Uterus (tissue), 2 donors: ENCODE measurements around the gene CDYL.

Experiments used
- CTCF ChIP-seq, 4 experiments: fragments of 200-600 bp in 2 of 4; fragments of 450-650 bp in 2 of 4; sonication (generic) in 2 of 4; IDR thresholded peaks; one replicate each; pipeline ENCODE4 v1.5.1; 2016 to 2019; ENCODE audit warnings: antibody characterized with exemption in 4 of 4, mild to moderate bottlenecking in 2 of 4, moderate library complexity in 1 of 4
- POLR2A ChIP-seq, 2 donors: fragments of 450-650 bp; IDR thresholded peaks; one replicate each; pipeline ENCODE4 v1.6.1; 2016; ENCODE audit warnings: antibody characterized with exemption in 2 of 2, mild to moderate bottlenecking in 1 of 2, moderate library complexity in 1 of 2

- TF ChIP-seq CTCF (IDR thresholded peaks at IDR 0.05) (no peak), POLR2A (IDR thresholded peaks at IDR 0.05) (no peak)
Observed at GRCh38 chr6:4804095-4804494, 27.9 kb downstream of the CDYL start.
